HG03060 (cell line): Measurements from ENCODE around the gene SLC51A.
"Not testable (repeated sequence)": the region's sequence is repeated elsewhere in the genome, so short reads cannot be mapped to it uniquely, and the experiment has no call there.

Experiments
- ATAC-seq: cut with Tn5 transposase; IDR thresholded peaks from one replicate; pipeline ENCODE4 v1.9.1; 2021; ENCODE audit warnings: low read depth, moderate number of reproducible peaks; ENCODE audit not compliant: unreplicated experiment

The SLC51A gene

DNA sequence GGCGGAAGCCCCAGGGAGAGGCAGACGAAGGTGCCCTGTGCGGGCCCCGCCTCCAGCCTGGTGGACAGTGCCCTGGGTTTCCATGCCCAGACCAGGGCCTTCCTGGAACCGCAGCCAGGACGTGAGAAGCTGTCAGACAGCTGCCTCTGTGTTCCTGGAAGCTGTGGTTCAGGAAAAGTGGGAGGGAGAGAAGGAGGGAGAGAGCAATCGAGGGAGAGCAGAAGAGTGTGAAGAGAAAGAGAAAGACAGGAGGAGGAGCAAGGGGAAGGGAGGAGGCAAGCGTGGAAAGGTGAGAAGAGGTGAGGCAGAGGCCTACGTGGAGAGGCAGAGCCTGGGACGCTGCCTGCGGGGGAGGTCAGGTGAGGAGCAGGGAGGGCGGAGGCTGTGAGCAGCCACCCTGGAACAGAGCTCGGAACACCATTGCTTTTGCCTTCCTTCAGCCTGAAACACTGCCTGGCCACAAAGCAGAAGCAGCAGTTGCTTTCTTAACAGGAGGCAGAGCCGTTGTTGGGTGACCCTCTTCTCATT lies 23.7 kb upstream of the SLC51A start:
- ATAC-seq = no peak

DNA sequence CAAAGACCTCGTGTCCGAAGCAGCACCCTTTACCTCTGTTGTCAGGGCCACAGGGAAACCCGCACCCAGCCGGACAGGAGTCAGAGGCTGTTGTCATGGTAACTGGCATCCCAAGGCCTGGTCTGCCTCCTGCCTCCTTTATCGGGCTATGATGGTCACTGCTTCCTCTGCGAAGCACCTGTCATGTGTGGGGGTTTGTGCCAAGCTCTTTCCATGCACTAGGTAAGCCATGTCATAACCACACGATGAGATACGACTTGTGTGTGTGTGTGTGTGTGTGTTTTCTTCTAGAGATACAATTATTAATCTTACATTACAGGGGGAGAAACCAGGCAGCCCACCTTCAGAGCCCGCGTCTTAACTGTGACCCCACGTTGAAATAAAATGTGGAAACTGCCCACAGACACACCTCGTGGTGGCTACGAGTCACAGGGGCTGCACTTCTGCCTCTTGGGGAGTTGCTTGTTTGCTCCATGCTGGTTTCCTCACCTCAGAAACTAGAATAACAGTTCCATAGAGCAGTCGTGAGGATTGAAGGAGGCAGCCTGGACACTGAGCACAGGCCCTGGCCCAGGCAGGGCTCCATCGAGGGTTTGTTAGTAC lies 23.1 kb upstream of the SLC51A start:
- ATAC-seq = no peak

DNA sequence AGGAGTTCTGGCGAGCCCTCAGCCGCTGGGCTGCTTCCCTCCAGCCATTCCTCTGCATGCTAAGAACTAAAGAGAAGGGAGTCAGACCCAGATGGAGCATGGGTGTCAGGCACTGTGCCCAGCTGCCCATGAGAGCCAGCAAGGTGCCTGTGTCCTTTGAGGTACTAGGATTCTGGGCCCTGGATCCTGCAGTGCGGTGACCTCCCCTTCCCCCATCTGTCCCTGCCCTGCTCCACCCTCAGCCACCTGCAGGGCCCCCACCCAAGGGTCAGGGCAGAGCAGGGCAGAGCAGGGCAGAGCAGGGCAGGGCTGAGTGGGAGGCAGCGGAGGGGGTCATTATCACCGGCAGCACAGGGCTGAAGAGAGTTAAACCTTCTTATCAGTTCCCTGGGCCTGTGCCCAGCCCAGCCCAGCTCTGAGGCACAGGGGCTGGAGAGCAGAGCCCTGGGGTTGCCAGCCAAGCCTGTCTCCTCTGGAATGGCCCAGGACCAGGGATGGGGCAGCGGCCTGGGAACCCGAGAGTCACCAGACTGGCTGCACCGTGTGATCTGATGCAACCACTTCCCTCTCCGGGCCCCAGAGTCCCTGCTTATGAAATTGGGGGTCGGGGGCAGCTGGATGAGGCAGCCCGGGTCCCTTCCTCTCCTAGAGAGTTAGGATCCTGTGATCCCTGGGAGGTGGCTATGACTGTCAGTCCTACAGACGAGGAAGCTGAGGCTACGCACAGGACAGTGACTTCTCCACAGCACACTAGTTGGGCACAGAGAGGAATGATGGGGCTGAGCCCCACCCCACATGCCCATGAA lies 22.4 kb upstream of the SLC51A start:
- ATAC-seq = no peak

DNA sequence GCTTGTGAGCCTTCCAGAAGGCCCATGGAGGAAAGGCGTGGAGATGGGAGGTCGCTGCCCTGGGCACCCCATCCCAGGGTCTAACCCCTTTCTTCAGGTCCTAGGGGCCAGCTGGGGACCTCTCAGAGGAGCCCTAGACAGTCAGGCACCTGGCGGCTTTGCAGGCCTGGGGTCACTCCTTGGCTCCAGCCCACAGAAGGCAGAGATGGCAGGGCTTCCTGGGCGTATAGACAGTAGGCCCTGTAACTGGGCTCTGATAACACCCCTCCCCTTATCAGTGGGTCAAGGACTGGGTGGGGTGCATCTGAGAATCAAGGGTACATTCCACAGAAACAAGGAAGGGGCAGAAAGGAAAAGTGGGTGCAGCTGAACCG lies 21.8 kb upstream of the SLC51A start:
- ATAC-seq = no peak

DNA sequence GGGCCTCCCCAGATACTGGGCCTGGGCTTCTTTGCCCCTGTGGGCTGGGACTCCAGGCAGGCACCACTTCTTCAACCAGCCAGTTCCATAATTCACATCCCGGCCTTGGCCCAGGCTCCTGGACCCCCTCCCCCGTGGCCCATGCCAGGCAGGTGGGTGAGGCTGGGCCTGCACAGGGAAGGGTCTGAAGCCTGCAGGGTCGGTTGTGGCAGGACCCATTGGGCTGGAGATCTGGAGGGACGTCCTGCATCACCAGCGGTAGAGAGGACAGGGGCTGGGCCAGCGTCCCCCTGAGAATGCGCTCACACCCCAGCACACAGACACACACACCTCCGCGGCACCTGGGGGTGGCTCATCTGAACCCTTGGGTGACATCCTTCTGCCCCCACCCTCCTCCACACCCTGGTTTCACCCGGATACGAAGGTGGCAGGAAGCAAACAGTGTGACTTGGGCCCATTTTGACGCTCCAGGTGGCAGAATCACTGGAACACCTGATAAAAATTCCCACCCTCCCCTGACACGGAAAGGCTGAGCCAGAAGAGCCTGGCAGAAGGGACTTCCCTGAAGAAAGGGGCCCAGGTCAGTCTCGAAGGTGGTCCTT lies 20.6 kb upstream of the SLC51A start:
- ATAC-seq = no peak

DNA sequence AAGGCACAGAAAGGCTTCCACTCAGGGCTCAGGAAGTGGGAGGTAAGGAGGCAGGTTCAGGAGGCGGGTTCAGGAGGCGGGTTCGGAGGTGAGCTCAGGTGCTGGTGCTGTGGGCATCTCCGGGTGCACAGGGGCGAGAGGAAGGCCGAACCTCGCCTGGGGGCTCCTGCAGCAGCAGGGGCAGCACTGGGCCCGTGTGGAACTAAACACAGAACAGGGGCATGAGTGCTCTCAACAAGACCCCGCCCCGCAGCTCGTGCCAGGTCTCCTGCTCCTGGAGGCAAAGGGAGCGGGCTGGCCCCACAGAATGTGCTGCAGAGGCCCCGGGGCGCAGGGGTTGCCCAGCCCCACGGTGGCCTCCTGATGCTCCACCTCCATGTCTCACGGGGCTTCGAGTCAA lies 18.8 kb upstream of the SLC51A start:
- no peak for ATAC-seq

DNA sequence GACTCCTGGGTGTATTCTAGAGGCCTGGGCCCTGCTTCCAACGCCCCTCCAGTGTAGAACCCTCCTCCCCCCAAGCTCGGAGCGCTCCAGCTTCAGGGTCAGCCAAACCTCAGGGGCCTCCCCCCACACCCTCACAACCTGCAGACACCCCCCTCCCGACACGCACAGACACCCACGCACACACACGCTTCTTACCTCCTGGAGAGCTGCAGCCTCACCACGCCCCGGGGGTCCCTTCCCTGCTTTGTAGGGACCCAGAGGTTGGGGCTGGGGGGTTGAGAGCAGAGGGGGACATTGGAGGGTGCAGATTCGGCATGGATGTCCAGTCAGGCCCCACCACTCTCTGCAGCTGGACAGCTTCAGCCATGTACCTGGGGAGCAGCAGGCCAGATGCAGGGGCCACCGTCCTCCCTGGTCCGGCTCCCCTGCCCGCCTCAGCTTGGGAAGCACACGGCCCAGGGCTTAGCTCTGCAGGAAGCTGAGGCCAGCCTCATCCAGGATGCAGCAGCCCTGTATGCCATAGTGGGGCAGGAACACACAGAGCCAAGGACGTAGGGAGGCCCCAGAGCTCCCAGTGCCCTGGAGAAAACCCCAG lies 18.2 kb upstream of the SLC51A start:
- no peak for ATAC-seq

DNA sequence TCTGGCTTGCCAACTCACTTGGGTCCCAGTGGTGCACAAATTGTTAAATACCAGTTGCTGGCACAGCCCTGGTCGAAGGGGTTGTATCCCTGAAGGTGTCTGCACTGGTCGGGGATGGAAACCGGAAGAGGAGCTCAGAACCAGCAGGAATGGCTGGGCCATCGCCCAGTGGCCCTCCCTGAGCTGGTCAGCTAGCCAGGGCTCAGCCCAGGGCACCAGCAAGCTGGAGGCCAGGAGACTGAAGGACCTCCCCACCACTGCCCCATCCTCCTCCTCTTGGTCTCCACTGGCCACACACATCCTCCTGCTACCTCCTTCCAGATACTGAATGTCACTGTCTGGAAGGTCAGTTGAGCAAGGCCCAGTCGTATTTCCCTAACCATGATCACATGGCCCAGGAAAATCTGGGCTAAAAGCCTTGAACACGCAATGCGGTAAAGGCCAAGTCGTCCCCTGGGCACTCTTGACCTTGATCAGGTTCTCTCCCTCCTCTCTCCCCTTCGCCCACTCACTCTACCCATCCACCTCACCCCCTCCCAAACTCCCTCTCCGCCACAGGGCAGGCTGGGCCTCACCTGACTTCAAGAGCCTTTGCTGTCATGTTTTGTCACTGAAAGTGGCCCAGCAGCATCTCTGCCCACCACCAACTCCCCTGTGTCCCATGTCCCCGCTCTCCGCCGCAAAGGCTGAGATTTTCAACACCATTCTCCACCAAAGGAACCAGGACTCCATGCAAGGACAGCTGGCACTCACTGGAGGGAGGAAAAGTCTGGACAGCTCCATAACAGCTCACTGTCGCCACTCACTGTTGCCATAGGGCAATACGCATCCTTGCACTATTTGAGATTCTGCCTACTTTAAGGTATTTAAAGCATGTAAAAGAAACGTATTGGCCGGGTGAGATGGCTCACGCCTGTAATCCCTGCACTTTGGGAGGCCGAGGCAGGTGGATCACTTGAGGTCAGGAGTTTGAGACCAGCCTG lies 17.3 kb upstream of the SLC51A start:
- no peak for ATAC-seq

DNA sequence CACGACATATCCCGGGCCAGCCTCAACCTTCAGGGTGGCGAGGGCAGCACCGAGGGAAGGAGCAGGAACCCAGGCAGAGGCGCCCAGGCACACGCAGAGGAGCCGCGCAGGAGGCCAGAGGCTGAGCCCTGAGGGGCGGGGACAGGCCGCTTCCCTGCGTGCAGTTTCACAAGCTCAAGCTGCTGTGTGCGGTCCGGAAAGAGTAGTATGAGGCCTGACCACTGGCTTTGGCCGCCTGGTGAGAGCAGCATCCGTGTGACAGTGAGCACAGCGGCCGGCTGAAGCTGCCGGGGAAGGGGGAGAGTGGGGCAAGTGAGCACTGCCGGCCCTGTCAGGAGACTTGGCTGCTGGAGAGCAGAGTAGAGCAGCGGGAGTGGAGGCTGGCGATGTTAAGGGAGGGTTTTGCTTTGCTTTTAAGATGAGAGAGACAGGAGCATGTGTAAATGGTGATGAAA lies 13.8 kb upstream of the SLC51A start:
- ATAC-seq = no peak

DNA sequence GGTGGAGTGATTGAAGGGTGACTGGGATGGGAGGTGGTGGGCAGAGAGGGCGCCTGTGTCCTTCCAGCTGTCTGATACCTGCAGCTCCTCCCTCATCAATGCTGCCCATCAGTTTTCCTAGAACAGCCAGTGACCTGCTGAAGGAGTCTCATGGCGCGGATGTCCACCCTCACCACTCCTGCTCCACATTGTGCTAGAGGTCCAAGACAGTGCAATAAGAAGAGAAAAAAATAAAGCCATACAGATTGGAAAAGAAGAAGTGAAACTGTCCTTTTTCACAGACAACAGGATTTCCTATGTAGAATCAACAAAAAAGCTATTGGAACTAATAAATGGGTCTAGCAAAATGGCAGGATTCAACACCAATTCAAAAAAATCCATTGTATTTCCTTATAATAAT lies 12.5 kb upstream of the SLC51A start:
- ATAC-seq = no peak

DNA sequence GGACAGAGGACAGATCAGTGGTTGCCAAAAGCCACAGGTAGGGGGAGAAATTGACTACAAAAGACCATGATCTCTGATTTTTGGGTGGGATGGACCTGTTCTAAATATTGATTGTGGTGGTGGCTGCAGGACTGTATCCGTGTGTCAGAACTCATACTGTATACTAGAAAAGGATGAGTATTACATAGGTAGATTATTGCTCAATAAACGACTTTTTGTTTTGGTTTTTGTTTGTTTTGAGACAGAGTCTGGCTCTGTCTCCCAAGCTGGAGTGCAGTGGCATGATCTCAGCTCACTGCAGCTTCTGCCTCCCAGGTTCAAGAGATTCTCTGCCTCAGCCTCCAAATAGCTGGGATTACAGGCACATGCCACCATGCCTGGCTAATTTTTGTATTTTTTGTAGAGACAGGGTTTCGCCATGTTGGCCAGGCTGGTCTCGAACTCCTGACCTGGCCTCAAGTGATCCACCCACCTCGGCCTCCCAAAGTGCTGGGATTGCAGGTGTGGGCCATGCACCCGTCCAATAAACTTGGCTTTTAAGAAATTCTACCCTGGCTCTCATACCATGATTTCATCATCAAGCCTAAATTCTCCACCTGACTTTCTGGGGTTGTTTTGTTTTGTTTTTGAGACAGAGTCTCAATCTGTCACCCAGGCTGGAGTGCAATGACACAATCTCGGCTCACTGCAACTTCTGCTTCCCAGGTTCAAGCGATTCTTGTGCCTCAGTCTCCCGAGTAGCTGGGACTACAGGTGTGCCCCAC lies 10.7 kb upstream of the SLC51A start:
- not testable (repeated sequence) for ATAC-seq

DNA sequence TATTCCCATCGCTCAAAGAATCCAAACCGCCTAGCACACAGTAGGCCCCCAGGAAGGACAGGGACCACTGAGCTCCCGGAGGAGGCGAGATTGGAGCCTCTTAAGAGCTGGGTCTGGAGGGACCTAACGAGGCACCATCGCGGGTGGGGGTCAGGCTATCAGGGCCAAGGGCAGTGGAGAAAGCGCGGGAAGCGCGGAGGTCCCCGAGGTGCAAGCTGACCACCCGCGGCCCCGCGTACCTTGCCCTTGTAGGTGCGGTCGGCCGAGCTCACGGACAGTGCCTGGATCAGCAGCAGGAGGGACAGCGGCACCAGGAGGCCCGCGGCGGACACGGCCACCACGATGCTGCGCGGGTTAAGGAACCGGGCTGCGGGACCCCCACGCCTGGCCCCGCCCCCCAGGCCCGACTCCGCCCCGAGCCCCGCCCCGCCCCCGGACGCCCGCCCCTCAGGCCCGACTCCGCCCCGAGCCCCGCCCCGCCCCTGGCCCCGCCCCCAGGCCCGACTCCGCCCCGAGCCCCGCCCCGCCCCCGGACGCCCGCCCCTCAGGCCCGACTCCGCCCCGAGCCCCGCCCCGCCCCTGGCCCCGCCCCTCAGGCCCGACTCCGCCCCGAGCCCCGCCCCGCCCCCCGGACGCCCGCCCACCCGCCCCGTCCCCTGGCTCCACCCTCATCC lies 9.0 kb upstream of the SLC51A start:
- ATAC-seq = no peak

DNA sequence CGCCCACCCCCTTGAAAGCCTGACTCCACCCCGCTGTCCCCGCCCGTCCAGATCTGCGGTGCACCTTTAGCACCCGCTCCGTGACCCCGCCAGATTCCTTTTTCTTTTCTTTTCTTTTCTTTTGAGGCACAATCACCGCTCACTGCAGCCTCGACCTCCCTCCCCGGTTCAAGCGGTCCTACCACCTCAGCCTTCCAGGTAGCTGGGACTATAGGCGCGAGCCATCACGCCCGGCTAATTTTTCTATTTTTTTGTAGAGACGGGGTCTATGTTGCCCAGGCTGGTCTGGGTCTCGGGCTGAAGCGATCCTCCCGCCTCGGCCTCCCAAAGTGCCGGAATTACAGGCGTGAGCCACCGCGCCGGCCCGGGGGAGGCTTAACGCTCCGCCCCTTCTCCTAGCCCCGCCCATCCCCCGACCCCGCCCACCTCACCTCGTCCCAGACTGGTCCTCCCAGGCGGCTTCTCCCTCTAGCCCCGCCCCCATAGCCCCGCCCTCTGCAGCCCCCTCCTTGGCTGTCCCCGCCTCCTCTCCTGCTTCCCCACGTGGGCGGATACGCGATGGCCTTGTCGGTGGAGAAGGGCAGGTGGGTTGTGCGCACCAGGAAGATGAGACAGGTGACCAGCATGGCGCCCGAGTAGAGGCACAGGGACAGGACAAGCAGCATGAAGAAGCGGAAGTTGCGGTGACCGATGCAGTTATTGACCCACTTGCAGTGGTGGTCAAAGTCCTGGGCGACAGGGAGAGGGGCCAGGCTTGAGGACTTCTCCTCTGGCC lies 8.3 kb upstream of the SLC51A start:
- no peak for ATAC-seq

DNA sequence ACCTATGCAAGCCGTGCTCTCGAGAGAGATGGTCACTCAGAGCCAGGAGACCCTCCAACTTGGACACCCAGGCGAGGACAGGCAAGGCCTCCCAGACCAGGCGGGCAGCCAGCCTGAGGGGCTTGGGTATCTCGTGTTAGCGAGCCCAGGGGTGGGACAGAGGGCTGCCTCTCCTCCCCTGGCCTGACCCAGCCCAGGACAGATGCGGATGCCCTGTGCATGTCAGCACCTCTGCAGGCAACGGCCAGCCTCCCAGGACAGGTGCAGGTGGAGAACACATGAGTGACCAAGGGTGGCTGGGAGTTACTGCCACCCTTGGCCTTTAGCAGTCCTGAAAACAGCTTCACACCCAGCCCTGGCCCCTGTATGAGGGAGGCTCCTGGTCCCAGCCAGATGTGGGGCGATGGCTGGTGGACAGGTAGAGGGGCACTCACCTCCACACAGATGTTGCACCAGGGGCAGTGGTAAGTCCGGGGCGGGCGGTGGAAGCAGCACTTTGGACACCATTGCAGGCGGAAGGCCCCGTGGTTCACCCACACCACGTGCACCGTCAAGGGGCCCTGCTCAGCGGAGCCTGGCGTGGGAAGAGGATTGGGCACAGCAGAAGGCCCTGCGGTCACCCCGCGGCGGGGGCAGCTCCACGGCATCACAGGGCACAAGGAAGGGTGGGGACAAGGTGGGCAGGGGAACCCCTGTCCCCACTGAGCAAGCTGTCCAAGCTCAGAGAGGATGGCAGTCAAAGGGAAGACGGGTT lies 7.2 kb upstream of the SLC51A start:
- ATAC-seq = no peak

DNA sequence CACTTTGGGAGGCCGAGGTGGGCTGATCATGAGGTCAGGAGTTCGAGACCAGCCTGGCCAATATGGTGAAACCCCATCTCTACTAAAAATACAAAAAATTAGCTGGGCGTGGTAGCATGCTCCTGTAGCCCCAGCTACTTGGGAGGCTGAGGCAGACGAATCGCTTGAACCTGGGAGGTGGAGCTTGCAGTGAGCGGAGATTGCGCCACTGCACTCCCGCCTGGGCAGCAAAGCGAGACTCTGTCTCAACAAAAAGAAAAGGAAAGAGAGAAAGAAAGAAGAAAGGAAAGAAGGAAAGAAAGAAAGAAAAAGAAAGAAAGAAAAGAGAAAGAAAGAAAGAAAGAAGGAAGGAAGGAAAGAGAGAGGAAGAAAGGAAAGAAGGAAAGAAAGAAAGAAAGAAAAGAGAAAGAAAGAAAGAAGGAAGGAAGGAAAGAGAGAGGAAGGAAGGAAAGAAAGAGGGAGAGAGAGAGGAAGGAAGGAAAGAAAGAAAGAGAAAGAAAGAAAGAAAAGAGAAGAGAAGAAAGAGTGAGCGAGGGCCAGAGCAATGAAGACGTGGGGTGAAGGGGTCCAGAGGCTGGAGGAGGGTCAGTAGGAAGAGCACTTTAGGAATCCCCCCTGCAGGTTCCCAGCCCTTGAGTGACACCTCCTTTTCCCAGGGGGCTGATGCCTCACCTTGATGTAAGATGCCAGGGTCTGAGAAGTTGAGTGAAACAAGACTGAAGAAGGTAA lies 6.2 kb upstream of the SLC51A start:
- ATAC-seq = not testable (repeated sequence)

DNA sequence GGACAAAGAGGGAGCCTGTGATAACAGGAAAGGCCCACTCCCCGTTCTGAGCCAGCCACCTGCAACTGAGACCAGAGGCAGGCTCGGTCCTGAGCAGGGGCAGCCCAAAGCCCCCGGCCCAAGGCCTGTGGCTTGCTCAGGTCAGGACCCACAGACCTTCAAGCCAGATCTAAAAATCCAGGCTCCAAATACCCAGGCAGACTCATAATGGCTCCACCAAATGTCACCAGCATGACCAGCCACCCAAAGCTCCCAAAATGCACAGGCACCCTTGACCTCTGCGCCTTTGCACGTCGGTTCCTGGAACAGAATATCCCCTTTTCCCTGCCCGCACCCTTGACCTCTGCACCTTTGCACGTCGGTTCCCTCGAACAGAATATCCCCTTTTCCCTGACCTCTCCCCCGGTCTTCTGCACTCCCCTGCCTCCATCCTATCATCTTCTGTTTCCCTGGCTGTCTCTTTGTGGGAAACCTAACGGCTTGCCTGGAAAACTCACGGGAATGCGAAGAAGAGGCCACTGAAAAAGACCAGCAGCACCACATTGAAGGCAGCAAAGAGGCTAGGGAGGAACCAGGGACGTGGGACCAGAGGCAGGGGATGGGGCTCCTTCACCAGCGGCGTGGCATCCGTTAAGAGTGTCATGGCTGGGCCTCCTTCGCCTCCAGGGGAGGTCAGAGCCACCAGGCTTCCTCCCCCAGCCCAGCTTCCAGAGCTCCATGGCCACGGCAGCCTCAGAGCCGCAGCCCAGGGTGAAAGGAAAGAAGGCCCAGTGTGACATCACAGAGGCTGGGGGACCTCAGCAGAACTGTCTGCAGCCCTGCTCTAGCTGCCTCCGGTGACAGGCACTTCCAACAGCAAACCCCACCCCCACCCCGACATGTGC lies 5.4 kb upstream of the SLC51A start, which contains the start of gene ZDHHC19:
TSS of gene ZDHHC19 (minus strand) at position 728 of the 884 bp plus-strand sequence. CDS start at position 643, 85 bp downstream.
- no peak for ATAC-seq
